Measurements from ENCODE around the gene UROC1.
"Not testable (repeated sequence)": the region's sequence is repeated elsewhere in the genome, so short reads cannot be mapped to it uniquely, and the experiment has no call there.

The UROC1 gene

DNA sequence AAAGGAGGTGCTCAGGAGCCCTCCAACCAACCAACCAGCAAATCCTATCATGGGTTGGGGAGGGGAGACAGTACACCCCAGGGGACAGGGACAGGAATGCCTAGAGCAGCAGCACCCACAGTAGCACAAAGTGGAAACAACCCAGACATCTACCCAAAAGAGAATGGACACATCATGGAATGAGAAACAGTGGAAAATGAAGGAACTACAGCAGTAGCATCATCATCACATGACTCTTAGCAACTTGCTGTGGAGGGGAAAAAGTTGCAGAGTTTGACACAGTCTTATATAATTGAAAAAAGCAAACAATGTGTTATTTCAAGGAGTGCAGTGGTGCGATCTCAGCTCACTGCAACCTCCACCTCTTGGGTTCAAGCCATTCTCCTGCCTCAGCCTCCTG lies 30.1 kb upstream of the UROC1 start:
- FAIRE-seq (no peak), DNase-seq (ENCODE audit: insufficient read length, low spot score) (no peak)

DNA sequence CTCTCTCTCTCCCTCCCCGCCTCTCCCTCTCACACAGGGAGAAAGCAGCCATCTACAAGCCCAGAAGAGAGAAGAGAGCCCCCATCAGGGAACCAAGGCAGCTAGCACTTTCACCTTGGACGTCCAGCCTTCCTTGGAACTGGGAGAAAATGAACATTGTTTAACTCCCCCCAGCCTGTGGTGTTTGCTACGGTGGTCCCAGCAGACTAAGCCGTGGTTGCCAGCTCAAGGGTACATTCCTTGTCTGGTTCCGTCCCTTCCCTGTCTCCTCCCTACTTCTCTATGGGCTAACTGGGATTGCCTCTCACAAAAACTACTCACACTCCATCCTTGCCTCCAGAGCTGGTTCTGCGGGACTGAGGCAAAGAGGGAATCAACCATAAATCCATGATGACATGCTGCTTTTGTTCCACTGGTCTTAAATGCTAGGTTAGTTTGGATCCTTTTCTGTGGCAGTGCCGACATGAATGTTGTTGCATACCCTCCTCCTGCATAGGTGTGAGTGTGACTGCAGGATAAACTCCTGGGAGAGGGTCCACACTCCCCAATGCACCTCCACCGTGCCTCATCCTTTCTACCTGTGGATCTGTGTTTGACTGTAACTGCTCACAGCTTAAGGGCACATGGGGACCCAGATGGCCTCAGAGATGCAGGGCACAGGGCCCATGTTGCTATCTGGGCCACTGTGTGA lies 29.1 kb upstream of the UROC1 start:
- DNase-seq (ENCODE audit: insufficient read length, low spot score) (no peak), FAIRE-seq (no peak)

DNA sequence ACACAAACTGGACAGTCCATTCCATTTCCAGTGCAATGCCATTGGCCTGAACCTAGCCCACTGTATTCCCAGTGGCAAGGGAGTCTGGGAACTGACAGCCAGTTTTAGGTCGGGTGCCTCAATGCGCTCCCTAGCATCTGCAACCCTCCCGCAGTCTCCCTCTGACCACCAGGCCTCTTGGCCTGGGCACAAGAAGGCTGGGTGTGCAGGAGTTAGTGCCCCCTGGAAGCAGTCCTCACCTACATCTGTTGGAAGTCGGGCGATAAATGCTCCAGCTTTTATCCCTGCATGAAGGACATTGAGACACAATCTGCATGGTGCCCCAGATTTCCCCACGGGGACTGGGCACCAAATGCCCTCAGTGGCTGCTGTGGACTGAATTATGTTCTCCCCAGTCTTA lies 28.4 kb upstream of the UROC1 start:
- no peak for DNase-seq (ENCODE audit: insufficient read length, low spot score)
- no peak for FAIRE-seq

DNA sequence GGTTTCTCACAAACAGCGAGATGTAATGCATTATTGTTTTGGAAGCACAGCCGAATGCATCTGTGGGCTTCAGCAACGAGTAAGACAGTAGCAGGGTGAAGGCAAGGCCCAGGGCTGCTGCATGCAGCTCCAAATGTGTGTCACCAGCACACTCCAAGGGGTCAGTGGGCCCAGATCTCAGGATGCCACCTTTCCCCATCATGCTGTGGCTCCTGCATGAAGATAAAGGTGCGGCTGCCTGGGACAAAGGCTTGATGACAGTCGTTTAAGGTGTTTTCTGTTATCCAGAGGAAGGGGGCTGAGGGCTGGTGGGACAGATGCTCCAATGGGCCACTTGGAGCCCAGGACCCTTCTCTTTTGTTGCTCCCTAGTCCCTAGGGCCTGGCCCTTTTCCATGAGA lies 28.0 kb upstream of the UROC1 start:
- no peak for DNase-seq (ENCODE audit: insufficient read length, low spot score)
- no peak for FAIRE-seq

DNA sequence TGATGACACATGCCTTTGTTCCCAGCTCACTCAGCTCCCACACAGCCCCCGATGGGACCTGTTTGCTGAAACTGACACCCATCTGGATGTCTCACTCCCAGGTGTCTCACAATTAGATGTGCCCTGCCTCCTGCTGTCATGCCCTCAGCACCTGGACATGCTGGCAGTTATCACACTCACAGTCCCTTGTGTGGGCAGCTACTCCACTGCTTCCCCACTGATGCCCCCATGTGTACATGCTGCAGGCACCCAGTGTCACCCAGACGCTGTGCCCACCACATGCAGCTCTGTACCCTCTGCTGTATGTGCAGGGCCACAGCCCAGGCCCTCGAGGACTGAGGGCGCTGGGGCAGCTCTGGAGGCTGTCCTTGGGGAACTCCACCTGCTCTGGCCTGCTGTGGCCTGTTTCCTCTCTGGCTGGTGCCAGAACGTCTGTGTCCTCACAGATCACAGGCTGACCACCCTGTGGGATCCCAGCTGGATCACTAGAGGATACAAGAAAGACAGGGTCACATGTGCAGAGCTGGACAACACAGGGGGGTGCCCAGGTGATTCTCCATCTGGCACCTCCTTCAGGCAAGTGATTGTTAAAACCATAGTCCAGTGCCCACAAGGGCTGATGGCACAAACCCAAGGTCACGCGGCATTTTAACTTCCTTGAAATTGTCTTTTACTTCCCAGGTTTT lies 27.2 kb upstream of the UROC1 start:
- FAIRE-seq (no peak), DNase-seq (ENCODE audit: insufficient read length, low spot score) (no peak)

DNA sequence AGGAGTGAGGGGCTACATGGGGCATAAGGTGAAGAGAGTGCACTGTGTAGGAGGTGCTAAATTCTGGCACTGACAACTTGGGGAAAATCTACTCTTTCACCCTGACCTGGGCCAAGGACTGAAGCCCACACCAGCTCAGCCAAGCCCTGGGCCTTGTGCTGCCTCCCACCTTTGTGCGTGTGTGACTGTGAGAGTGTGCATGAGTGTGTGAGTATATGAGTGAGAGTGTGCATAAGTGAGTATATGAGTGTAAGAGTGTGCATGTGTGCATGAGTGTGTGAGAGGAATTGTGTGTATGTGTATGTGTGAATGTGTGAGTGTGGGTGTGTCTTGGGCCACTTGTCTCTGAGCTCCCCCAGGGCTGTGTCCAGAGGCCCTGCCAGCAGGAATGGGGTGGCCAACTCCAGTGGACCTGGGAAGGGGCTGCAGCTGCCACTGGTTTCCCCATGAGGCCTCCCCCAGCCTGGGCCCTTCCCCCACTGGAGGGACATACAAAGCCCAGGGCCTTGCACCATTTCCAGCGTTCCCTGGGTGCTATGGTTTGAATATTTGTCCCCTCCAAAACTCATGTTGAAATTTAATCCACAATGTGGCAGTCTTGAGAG lies 26.0 kb upstream of the UROC1 start:
- FAIRE-seq, result peak; percentile 76
- no peak for DNase-seq (ENCODE audit: insufficient read length, low spot score)

DNA sequence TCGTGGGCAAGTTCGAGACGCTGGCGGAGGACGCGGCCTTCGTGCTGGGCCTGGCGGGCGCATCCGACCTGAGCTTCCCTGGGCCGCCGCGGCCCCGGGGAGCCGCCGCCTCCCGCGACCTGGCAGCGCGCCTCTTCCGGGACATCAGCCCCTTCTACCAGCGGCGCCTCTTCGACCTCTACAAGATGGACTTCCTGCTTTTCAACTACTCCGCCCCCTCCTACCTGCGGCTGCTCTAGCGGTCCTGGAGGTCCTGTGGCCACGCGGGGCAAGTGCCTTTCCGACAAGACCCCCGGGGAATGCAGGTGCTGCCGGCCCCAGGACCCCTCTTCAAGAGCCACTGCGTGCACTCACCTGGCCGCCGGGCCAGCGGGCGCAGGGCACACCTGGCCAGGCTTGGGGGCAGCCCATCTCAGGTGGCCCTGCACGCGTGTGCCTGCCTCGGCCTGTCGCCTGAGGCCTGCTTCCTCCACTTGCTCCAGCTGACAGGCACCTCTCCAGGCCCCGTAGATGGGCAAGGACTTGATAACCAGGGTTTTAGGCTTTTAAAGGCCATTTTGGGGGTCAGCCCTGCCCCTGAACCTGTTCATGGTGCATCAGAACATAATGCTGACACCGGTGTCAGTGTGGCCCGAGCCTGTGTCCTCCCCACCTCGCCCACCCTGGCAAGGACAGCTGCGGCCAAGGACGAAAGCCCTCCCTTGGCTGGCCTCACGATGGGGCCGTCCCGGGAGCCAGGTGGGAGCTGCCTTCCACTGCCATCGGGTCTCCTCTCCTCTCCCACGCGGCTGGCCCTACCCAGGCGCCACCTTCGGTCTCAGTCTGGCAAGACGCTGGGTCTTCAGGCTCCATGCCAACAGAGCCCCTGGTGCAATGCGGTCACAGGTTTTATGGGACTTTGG lies 25.0 kb upstream of the UROC1 start:
- FAIRE-seq (no peak), DNase-seq (ENCODE audit: insufficient read length, low spot score) (no peak)

DNA sequence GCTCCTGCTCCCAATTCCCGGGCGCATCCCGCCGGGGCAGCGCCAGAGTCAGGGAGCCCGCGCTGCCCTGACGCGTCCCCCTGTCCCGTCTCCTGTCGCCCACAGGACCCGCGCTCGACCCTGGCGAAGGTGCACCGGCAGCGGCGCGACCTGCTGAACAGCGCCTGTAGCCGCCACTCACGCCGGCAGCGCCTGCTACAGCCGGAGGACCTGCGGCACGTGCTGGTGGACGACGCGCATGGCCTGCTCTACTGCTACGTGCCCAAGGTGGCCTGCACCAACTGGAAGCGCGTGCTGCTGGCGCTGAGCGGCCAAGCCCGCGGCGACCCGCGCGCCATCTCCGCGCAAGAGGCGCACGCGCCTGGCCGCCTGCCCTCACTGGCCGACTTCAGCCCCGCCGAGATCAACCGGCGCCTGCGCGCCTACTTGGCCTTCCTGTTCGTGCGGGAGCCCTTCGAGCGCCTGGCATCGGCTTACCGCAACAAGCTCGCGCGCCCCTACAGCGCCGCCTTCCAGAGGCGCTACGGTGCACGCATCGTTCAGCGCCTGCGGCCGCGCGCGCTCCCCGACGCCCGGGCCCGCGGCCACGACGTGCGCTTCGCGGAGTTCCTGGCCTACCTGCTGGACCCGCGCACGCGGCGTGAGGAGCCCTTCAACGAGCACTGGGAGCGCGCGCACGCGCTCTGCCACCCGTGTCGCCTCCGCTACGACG lies 24.2 kb upstream of the UROC1 start:
- FAIRE-seq (no peak), DNase-seq (ENCODE audit: insufficient read length, low spot score) (no peak)

DNA sequence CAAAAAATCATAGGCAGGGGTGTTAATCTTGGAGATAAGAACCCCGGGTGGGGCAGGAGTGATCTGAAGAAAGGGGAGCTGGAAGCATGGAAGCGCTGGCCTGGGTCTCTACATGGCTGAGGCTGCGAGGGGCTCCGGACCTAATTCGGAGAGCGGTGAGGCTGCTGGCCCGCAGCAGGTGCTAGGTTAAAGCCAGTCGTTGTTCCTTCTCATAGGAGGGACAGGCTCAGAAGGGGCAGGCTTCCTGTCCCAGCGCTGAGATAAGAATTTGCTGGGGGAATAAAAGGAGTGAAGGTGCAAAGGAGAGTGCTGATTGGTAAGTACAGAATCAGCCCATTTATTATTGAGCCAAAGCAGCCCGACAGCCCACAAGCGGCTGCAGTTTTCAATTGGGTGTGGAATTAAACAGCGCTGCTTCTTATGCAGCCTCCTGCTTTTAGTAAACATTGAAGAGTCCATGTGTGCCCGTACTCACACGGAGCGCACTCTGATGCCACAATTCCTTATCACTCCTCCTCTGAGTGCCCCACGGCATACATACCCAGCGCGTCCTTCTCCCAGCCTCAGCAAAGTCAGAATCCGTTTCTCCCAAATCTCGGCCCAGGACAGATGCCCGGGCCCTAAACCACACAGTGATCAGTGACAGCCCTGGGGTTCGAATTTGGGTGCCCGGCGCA lies 23.5 kb upstream of the UROC1 start:
- DNase-seq (ENCODE audit: insufficient read length, low spot score) (no peak), FAIRE-seq (no peak)

DNA sequence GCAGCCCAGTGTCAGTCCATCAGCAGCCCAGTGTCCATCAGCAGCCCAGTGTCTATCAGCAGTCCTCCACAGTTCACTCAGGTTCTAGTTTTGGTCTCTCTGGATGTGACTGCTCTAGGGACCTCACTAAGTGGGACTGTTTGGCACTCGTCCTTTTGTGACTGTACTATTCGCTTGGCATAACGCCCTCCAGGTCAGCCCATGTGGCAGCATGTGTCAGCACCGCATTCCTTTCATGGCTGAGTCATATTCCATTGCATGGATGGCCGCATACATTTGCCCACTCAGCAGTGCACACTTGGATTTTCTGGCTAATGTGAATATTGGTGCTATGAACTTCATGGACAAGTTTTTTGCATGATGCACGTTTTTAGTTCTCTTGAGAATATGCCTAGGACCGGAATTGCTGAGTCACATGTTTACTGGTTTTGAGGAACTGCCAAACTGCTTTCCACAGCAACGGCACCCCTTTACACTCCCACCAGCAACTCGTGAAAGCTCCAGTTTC lies 22.8 kb upstream of the UROC1 start:
- DNase-seq (ENCODE audit: insufficient read length, low spot score) (peak; percentile 62), FAIRE-seq (peak; percentile 93)

DNA sequence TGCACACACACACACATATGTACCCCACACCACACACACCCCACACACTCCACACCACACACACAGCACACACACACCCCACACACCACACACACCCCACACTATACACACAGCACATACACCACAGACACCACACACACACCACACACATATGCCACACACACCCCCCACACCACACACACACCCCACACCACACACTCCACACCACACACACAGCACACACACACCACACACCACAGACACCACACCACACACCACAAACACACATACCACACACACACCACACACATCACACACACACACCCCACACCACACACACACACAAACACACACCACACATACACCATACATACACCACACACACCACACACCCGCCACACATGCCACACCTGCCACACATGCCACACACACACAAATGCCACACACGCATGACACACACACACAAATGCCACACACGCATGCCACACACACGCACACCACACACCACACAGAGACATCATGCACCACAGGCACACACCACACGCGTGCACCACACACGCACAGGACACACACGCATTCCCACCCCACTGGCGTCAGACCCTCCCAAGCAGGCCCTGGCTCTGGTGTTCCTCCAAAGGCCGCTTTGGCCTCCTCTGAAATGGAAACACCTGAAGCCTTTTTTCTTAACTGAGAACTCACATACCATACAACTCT lies 22.1 kb upstream of the UROC1 start:
- no peak for DNase-seq (ENCODE audit: insufficient read length, low spot score)
- peak; percentile 100 for FAIRE-seq

DNA sequence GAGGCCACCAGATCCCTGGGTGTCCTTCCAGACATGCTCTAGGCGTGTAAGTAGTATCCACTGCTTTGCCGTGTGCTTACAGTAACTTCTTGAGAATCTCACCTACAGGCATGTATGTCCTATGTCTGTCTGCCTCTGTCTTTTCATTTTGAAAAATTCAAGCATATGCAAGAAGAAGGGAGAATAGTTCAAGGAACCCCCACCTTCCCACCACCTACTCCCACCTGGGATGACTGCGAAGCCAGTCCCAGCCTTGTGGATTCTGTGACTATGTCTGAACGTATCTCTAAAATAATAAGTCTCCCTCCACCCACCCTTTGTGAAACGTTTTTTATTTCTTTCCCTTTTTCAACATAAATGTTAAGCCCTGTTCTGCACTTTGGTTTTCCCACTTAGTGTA lies 21.4 kb upstream of the UROC1 start:
- DNase-seq (ENCODE audit: insufficient read length, low spot score) (no peak), FAIRE-seq (no peak)

DNA sequence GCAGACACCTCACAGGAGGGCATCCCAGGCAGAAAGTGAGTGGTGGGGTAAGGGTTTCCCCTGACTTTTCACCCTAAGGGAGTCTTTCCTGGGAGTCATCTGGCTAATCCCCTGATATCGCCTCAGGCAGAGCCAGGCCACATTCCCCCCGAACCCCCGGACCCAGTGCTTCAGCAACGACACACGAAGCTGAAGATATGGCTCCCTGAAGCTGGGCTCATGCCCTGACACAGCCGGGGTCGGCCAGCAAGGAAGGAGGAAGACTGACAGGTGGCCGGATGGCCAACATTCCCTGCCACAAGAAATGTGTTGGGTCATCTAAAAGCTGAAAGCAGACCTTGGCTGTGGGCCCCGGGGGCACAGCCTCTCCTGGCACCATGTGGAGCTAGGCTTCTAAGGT lies 20.7 kb upstream of the UROC1 start:
- no peak for DNase-seq (ENCODE audit: insufficient read length, low spot score)

DNA sequence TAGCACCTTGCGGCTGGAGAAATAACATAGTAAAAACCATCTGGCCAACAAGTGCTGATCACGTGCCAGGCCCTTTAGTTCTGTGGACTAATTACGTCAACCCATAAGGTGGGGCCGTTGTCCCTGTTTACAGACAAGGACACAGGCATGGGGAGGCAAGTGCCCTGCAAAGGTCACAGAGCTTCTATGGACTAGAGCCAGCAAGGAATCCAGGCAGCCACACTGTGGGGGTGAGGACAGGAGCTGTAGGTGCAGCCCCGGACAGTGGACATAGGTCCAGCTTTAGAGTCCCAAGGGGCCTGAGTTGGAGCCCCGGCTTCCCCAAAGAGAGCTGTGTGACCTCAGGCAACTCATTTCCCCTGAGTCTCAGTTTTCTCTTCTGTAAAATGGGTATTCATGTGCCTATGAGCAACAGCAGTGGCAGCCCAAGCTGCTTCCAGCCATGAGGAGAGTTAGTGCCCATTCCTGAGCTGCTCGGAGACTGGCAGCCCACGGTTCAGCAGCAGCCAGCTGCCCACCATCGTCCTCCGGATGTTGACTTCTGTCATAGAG lies 20.2 kb upstream of the UROC1 start:
- DNase-seq (ENCODE audit: insufficient read length, low spot score), result no peak
- FAIRE-seq, result no peak

More for the DNA sequence above, 20.7 kb upstream of the UROC1 start:
- FAIRE-seq, result no peak

DNA sequence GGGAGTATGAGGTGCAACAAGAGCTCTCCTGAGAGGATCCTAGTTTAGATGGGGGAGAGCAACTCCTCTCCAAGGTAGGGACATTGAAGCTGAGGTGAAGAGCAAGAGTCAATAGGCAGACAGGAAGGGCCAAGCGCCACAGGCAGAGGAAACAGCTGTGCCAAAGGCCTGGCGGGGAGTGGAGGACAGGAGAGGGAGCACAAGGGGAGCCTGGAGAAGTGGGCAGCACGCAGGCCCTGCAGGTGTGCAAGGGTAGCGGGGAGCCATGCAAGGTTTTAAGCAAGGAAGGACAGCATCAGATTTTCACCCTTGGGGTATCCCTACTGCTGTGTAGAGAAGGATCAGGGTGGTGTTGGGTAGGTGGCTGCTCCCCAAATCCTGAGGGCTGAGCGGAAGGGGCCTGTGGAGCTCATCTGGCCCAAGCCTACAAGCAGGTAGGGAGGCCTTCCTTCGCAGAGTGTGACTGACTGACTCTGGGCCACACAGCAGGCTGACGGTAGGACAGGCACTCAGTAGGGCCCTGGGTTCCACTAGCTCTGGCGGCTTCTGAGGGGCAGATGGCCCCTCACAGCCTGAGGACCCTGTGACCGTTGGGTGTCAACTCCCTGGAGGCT lies 19.6 kb upstream of the UROC1 start:
- FAIRE-seq (no peak), DNase-seq (ENCODE audit: insufficient read length, low spot score) (no peak)

DNA sequence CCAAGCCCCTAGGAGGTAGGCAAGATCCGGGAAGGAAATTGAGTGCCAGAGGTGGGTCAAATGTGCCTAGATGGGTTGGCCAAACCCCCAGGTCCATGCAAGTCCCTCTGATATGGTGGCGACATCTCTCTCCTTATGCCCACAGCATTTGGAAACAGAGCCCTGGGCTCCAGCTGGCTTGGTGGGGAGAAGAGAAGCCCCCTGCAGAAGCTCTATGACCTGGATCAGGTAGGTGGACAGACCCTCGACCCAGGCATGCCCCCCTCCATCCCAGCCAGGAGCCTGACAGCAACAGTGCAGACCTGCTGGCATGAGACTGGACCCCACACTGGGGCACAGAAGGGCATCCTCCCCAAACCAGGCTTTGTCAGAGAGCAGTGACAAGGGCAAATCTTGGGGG lies 18.6 kb upstream of the UROC1 start:
- DNase-seq (ENCODE audit: insufficient read length, low spot score), result no peak
- FAIRE-seq, result no peak

DNA sequence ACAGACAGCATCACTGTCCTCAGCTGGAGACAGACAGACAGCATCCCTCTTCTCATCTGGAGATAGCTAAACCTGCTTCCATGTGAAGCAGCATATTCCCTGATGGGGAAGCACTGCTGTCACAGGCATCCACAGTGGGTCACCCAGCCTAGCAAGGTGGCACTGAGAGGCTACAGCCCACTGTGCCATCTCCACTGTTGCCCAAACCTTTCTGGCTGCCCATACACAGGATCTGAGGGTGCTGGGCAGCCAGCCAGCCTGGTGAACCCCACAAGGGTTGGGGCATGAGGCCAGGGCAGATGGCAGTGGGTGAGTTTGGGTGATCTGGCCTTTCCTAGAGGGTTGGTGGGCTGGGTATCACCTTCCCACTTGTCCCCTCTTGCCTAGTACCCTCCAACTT lies 18.1 kb upstream of the UROC1 start:
- no peak for FAIRE-seq
- no peak for DNase-seq (ENCODE audit: insufficient read length, low spot score)

DNA sequence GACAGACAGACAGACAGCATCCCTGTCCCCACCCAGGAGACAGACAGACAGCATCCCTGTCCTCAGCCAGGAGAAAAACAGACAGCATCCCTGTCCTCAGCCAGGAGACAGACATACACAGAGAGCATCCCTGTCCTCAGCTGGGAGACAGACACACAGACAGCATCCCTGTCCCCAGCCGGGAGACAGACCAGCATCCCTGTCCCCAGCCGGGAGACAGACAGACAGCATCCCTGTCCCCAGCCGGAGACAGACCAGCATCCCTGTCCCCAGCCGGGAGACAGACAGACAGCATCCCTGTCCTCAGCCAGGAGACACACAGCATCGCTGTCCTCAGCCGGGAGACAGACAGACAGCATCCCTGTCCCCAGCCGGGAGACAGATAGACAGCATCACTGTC lies 17.1 kb upstream of the UROC1 start:
- not testable (repeated sequence) for DNase-seq (ENCODE audit: insufficient read length, low spot score)
- peak; percentile 40 for FAIRE-seq

All from HTR-8/SVneo (cell line).